Measurements from ENCODE around the gene MS4A18.
"Not testable (repeated sequence)": the region's sequence is repeated elsewhere in the genome, so short reads cannot be mapped to it uniquely, and the experiment has no call there.

MS4A18 gene

DNA sequence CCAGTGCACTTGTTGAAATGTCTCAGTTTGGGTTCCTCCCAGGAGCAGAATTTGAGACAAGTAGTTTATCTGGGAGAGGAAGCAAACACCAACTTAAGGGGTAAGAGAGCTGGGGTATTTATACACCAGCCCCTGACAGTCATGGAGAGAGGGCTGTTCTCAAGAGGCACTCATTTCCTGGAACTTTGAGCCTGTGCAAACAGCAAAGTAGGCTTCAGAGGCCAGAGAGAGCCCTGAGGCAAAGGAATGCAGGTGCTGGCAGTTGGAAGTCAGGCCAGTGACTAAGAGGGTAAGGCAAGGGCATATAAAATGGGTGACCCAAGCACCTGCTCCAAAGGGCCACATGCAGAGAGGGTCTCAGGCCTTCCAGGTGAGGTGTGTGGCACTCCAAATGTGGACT, 16.1 kb downstream of the MS4A18 start:
- ATAC-seq, result no peak

DNA sequence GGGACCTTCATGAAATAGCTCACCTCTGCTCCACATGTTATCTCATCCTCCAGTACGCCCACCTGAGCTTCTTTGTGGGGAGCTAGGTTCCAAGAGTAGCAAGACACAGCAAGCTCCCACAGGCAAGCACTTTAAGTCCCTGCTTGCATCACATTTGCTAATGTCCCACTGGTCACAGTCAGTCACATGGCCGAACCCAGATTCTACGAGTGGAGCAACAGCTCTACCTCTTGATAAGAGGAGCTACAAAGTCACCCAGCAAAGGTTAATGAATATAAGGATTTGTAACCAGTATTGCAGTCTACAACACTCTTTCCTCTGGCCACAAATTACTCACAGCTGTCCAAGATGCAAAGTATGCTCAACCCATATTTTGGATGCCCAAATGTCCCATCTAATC, 16.9 kb downstream of the MS4A18 start:
- ATAC-seq, result no peak

DNA sequence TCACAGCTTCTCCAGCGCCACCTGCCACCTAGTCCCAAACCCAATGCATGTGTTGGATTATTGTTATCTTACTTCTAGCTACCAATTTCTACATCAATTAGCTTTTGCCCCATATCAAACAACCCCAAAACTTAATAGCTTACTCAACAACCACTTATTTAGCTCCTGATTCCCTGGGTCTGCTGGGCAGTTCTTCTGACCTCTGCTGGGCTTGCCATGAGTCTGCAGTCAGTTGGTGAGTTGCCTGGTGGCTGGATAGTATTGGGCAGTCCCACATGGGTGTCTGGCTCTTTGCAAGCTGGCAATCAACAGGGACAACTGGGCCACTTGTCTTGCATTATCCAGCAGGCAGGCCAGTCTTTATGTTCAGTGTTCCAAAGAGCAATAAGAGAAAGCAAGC, 18.5 kb downstream of the MS4A18 start:
- no peak for ATAC-seq

DNA sequence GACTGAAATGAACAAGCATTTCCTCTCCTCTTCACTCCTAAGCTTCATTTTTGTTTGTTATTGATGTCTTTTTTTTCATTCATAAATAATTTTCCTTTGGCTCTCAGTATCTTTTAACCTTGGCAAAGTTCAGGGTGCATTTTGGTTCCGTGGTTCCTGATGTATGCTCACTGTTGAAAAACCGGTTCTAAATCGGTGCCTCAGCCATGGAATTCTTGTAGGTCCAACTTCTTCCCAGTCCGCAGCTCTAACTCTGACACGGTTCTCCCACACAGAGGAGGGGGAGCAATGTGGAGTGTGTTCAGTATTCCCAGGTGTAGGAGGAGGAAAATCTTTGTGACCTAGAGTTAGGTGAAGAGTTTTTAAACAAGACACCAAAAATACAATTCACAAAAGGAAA, 19.6 kb downstream of the MS4A18 start:
- no peak for ATAC-seq

DNA sequence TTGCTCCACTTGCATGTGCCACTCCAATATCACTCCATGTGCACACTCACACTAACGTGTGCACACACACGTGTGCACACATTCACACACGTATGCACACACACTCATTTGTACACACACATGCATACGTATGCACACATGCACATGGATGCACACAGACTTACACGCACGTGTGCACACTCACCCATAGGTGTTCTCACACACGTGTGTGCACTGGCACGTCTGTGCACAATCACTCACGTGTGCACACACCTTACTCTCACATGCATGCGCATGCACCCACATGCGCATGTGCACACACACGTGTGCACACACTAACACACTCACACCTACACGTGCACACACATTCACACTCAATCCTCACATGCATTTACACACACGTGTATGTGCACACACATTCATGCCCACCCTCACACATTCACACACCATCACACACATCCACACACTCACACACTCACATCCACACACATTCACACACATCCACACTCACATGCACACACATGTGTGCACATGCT, 22.9 kb downstream of the MS4A18 start:
- ATAC-seq, result no peak

DNA sequence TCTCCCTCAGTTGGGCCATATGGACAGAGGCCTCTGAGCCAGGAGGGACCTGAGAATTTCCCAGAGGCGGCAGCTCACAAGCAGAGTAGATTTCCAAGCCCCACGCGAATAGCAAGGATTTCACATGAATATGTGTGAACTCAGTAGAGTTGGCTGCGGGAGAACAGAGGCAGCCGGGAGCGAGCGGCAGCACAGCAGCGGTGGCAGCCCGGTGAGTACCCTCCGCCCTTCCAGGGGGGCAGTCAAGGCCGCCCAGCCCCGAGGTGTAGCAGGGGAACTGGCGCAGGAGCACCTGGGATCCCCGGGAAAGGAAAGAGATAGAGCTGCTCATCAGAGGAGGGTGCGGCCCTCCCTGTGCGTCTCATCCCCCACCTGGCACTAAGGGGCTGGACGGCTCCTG, 23.7 kb downstream of the MS4A18 start:
- no peak for ATAC-seq

DNA sequence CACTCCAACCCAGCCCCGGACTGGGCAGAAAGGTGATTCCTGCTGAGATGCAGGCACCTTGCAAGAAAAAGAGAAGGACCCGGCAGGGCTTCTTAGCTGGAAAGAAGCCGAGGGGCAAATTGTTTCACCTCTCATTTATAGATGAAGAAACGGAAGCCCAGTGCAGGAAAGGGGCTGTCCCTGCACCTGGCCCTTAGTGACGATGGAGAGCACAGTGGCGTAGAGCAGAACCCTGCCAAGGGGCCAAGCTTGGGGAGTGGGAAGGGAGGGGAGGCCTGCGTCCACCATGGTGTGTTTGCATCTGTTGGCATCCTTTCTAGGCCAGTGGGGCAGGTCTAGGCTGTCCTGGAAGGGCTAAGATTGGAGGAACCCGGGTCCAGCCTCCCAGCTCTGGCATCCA, 24.3 kb downstream of the MS4A18 start:
- no peak for ATAC-seq

DNA sequence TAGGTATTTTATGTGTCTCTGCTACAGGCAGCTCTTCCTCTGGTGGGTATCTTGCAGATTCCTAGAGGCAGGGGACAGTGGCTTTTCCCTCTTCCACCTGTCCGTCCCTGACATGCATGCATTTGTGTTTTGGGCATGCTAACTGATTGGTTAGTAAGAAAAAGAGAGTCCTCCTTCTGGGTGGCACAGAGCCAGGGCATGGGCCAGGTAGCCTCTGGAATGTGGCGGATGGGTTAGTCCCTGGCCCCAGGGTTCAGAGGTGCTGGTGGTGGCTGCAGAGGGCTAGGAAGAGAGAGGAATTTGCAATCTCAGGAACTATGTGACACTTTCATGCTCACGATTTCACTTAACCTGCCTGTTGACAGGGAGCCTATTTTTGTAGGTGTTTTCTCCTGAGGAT, 26.4 kb downstream of the MS4A18 start:
- no peak for ATAC-seq

DNA sequence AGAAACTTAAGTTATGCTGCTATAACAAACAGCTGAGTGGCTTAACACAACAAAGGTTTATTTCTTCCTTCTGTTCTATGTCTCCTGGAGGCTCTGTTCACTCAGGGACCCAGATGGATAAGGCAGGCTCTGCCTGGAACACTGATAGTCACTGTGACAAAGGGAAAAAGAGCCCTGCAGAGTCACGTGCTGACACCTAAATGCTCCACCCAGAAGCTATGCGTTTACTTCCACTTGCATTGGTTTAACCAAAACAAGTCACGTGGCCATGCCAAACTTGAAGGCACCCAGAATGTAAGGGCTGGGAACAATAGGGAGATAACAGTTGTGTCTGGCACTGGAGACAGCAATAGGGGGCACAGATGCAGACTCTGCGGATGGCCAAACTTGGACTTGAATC, 28.8 kb downstream of the MS4A18 start:
- no peak for ATAC-seq

DNA sequence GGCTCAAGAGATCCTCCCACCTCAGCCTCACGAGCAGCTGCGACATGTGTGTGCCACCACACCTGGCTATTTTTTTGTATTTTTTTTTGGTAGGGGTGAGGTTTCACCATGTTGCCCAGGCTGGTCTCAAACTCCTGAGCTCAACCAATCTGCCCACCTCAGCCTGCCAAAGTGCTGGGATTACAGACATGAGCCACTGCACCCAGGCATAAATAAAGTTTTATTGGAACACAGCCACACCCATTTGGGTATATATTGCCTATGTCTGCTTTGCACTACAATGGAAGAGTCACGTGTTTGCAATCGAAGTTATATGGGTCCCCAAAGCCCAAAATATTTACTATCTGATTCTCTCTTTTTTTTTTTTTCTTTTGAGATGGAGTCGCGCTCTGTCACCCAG, 30.4 kb downstream of the MS4A18 start:
- ATAC-seq, result no peak

DNA sequence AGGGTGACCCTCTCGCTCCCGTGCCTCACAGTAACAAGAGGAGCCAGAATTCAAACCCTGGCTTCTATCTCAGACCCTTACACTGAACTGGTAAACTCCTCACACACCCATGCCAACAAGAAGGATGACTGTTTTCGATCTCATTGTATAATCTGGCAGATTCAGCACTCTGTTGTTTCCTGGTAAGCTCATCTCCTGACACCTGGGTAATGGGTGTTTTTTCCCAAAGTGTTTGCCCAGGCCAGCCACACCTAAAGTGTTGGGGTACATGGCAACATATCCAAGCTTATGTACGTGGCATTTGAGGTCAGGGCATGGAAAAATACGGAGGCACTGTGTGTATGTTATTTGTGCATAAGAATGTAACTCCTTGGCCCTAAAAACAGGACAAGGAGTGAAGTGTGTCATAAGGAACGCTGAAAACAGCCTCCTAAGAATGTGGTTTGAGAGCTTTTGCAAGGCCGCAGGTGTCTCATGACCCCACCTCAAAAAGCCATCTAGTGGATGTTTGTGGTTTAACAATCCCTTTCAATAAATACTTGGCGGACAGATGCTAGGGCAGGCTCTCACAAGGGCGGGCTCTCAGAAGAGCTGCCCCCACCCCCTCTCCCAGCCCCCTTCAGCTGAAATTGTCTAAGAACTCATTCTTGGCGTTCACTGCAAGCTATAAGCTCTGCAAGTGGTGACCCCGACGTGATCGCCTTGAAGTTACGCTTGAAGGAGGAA, 31.9 kb downstream of the MS4A18 start, which contains the start of gene MS4A15:
MS4A15 (plus strand) TSS at position 561 of the 726 bp plus-strand sequence. CDS start 6,867 bp downstream, outside the sequence.
- no peak for ATAC-seq

DNA sequence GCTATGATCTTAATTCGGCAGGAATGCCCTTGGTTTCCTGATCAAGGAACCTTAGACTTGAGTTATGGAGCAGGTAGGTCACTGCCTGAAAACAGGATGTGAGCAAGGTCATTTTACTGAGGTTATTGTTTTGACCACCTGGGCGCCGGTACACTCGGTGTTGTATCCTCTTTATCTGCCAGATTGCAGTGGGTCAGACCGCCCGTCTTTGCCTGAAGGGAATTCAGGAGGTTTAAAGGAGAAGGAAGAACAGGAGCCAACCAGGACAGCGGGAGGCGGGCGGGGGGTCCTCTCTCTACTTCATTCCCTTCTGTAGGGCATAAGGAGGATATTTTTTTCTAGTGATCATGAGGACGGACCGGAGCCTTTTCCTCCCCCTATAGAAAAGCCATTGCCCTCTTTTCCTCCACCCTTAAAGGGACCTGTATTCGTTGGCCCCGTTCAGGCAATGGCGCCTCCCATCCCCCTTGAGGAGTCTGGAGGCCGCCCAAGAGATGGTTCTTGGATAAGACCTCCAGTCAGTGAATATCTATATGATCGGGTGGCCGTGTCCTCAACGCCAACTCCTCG, 32.8 kb downstream of the MS4A18 start:
- ATAC-seq, result no peak

DNA sequence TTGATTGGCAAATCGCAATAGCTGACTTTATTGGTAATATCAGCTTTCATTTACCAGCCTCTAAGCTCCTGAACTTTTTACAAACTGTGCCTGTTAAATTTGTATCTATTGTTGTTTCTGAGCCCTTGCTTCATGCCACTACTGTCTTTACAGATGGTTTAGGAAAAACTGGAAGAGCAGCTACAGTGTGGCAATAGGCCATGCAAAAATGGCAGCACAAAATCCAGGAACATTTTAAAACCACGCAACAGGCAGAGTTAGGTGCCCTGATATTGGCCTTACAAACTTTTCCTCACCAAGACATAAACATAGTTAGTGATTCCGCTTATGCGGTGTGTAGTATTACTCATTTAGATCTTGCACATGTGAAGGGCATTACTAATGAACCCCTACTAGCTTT, 34.2 kb downstream of the MS4A18 start:
- not testable (repeated sequence) for ATAC-seq

DNA sequence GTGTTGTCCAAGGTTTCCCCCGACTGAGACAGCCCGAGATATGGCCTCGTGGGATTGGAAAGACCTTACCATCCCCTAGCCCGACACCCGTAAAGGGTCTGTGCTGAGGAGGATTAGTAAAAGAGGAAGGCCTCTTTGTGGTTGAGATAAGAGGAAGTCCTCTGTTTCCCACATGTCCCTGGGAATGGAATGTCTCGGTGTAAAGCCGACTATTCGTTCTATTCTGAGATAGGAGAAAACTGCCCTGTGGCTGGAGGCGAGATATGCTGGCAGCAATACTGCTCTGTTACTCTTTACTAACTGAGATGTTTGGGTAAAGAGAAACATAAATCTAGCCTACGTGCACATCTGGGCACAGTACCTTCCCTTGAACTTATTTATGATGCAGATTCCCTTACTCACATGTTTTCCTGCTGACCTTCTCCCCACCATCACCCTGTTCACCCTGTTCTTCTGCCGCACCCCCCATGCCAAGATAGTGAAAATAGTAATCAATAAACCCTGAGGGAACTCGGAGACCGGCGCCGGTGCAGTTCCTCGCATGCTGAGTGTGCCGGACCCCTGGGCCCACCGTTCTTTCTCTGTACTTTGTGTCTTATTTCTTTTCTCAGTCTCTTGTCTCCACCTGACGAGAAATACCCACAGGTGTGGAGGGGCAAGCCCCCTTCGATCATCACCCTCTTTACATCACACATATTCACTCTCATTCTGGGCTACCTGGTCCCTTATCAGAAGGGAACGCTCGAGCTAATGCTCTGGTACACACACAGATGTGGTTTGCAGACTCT, 35.1 kb downstream of the MS4A18 start:
- not testable (repeated sequence) for ATAC-seq

DNA sequence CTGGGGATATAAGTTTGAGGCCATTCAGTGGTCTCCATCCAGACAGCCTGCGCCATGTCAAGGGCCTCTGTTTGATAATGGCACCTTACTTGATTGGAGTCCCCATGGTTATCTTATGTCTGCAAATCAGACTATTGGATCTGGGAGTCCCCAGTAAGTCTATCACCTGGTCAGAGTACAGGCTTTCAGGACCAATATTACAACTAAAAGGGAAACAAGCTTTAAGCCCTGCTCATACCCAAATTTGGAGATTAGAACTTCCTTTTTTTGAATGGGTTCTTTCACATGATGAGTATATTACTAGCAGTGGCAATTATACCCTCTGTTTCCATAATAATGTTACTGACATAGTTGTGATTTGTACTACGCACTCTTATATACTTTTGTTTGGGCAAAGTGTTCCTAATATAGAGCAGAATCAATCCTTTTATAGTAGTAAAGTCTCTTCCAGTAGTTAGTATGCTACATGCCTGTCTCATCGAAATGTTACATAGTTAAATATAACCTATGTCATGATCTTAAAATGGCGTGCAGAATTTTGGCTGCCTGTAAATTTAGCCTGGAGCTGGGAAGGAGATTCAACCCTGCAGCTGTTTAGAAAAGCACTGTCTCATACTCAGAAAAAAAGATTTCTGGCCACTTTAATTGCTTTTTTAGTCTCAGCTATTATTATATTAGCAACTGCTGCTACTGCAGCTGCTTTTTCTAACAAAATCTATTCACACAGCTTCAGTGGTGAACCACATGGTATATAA, 37.1 kb downstream of the MS4A18 start:
- peak in 1 of 2 donors; percentile 17 for ATAC-seq

DNA sequence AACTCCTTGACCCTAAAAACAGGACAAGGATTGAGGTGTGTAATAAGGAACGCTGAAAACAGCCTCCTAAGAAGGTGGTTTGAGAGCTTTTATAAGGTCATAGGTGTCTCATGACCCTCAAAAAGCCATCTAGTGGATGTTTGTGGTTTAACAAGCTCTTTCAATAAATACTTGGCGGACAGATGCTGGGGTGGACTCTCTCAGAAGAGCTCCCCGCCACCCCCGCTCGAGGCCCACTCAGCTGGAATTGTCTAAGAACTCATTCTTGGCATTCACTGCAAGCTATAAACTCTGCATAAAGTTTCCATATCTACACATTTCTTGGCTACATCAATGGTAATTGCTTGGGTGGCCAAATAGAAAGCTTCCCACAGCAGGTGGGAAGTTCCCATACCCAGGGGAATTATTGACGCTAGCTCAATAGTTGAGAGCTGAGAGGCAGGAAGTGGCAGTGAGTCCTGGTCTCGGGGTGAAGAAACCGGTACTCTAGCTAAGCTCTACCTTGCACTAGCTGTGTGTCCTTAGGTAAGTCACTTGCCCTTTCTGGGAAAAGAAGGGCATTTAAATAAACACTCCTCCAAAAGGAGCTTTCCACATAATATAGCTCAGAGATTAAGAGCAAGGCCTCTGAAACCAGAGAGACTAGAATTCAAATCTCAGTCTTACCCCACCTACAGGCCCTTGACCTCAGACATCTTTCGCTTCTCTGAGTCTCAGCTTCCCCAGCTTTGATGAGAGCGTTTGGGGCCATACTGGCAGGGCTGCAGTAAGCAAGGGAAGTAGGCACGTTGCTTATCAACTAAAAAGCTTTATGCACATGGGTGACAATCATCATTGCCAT, 38.6 kb downstream of the MS4A18 start:
- ATAC-seq, result peak in 1 of 2 donors; percentile 48

DNA sequence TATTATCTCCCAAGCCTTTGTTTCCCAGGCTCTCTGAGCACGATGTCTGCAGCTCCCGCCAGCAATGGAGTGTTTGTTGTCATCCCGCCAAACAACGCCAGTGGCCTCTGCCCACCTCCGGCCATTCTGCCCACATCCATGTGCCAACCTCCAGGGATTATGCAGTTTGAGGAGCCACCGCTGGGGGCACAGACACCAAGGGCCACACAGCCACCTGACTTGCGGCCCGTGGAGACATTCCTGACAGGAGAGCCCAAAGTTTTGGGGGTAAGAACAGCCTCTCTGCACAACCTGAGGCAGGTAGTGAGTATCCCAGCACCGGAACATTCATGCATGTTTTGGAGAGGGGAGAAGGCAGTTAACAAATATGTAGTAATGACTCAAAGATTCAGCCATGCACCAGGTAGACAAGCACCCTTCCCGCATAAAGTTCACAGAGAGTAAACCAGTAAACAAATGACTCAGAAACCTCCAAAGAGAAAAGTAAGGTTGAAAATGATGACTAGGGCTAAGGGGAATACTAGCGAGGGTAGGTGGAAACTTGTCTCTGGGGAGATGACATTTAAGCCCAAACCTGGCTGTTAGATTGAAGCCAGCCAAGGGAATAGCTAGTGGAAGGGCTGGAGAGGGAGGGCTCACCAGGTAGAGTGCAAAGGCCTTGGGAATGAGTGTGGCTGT, 39.3 kb downstream of the MS4A18 start:
- ATAC-seq, result no peak

DNA sequence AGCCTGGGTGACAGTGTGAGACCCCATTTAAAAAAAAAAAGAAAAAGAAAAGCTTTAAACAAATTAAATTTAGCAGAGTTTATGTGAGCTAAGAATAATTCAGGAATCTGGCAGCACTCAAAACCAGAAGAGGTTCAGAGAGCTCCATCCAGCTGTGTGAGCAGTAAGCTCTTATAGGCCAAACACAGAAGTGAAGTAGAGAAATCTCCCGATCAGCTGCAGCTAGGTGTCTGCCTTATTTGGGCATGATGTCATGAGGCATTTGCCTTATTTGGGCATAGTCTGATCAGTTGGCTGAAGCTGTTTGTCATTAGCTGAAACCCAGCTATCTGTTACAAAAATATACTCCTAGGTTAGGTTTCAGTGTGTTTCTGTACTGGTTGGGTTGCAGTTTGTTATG, 40.4 kb downstream of the MS4A18 start:
- ATAC-seq, result no peak

DNA sequence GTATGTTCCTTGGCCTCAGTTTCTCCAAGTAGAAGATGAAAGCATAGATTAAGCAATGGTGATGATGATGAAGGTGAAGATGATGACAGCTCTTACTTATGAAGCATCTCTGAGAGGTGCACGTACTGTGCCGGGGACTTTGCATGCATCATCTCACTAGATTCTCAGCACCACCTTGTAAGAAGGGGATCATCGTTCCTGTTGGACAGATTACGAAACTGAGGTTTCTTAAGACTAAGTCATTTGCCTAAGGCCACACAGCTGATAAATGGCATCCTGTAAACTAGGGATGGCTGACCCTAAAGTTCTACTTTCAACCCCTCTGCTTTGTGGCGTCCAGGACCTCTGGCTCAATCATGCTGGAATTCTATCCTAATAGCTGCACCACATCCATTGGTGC, 40.8 kb downstream of the MS4A18 start:
- no peak for ATAC-seq

DNA sequence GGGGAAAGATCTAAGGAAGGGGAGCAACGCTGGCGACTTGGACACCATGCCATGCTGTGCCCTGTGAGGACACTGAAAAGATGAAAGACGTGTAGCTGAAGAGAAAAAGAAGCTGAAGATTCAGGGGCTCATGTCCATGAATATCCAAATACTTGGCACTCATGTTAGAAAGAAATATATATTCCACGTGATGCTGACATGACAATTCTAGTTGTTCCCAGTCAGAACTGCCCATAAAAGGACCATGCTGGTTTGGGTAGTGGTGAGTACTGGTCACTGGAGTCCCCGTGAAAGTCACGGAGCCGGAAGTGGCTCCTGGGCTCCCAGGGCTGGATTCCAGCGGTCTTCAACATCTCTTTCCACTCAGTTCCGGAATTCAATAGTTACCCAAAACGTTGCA, 42.0 kb downstream of the MS4A18 start:
- no peak for ATAC-seq

DNA sequence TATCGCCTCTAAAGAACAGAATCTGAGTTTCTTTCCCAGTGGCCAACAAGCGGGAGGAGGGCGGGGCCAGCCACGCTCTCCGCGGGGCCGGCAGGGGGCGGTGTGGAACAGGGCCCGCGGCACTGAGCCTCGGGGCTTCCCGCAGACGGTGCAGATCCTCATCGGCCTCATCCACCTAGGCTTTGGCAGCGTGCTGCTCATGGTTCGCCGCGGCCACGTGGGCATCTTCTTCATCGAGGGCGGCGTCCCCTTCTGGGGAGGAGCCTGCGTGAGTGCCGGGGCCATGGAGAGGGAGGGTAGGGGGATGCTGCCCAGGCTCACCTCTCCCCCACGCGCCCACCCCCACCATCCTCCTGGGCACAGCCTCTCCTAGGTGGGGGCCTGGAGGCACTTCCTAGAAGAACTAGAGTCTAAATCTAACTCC, 42.9 kb downstream of the MS4A18 start:
- ATAC-seq, result no peak

All from activated CD4-positive, CD25-positive, alpha-beta regulatory T cell treated with anti-CD3 and anti-CD28 coated beads, Interleukin-2, amount 50 U/mL, for 24 hours (primary cell).